GM21737 (cell line): ENCODE data around the gene ACADVL.

Experiments
- ATAC-seq: cut with Tn5 transposase; IDR thresholded peaks from one replicate; pipeline ENCODE4 v1.9.1; 2021; ENCODE audit warnings: mild to moderate bottlenecking, moderate library complexity; ENCODE audit not compliant: unreplicated experiment

The ACADVL gene

DNA sequence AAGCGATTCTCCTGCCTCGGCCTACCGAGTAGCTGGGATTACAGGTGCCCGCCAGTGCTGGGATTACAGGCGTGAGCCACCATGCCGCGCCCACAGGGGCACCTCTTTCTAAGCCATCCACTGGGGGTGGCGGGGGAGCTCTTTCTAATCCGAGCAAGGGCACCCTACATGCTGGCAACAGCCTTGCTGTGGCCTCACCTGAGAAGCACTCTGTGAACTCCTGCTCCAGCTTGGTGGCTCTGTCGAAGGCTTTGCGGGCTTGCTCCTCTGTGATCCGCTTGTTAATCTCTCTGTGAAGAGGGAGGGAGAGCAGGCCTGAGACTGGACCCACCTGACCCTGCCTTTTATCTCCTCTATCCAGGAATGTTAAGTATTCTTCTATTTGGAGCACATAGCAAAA lies 28.7 kb upstream of the ACADVL start:
- ATAC-seq: no peak

DNA sequence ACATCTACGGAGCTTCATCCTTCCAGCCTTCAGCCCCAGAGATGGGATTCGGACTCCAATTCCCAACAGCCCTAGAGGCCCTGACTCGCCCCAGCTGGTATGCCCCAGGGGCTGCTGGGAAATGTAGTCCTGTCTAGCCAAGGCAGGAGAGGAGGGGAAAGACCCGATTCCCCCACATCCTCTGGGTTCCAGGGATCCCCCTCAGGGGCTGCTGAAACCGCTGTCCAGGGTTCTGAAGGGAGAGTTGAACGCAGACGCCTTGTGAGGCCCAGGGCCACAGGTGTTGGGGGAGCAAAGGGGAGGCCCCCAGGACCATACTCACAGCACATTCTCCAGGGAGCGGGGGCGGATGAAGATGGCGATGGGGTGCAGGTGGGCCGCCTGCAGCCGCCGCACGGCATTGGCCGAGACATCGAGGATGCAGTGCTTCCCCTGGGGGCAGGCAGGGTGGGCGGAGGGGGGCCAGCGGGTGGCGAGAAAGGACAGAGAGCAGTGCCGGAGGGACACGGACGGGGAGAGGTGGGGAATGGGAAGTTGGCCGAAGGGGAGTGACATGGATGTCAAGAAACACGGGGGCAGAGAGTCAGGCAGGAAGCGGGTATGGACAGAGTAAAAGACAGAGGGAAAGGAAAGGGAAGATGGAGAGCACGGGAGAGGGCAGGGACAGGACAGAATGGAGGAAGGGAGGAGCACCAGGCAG lies 28.0 kb upstream of the ACADVL start:
- no peak for ATAC-seq

DNA sequence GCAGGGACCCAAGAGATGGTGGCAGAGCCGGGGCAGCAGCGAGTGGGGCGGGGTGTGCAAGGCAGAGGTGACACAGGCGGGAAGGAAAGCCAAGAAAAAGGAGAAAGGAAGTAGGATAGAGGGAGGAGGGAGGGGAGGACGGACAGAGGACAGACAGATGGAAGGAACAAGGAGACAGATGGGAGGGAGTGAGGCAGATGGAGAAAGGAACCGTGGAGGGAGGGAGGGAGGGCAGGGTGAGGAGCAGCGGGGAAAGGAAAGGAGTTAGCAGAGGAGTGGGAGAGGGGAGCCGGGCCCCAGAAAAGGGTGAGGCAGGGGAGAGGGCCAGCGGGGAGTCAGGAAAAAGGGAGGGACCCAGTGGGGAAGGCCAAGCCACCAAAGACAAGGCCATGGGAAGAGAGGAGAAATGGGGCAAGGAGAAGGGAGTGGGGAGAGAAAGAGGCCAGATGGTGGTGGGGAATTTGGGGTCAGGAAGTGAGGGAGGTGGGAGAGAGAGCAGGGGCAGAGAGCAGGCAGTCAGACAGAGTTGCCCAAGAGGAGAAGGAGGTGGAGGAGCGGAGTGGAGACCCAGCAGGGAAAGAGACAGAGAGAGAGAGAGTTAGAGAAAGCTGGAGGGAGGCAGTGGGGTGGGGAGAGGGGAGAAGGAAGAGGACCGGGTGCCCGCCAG lies 27.3 kb upstream of the ACADVL start:
- no peak for ATAC-seq

DNA sequence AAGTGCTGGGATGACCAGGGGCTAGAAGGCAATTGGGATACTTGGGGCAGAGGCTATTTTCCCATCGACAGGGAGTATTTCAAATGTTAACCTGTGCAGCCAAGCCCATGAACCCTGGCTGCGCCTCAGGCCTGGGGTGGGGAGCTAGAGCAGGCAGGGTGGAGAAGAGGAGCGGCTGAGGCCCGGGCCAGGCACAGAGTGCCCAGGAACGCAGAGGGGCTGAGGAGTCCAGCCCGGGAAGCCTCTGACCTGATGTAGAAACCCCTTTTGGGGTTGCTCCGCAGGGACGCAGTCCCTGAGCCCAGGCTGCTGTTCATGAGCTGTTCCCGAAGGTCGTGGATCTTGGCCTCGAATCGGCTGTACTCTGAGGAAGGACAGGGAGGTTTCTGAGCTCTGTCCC lies 23.8 kb upstream of the ACADVL start:
- ATAC-seq: no peak

DNA sequence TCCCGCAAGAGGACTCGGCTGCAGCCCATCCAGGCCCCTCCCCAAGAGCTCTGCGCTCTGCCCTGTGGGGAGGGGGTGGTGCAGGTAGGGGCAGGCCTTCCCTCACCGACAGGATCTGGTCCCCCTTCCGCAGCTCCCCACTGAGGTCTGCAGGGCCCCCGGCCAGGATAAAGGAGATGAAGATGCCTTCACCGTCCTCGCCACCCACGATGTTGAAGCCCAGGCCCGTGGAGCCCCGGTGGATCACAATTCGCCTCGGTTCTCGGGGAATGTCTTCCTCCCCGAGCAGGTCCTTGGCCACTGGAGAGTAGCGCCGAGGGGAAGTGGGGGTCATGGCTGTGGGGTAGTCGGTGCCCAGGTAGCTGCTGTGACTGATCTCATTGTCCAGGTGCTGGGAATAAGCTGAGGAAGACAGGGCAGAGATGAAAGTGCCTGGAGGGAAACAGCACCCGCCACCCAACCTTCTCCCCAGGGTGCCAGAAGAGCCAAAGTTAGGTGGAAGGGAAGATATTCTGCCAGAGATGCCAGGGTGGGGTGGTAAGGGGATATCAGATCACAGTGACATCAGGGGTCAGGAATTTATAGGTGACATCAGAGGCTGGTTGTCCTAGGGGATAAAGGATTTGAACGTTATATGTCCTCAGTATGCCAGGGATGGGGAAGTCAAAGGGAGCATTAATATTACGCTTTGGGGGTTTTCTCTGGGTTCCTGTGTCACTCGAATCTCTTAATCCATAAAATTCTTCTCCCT lies 22.9 kb upstream of the ACADVL start:
- ATAC-seq: no peak

DNA sequence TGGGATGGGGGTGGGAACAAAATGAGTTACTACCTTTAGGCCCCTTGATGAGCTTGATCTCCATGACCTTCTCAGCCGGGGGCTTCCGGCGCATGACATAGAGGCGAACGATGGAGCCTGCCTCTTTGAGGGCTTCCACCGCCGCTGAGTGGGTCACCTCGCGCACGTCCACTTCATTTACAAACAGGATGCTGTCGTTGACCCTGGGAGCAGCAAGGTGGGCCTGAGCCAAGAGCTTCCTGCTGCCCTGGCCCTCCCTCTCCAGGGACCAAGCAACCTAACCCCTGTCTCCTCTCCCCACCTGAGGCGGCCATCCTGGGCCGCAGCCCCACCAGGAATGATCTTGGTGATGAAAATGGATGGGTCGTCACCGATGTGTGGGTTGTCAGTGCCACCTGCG lies 16.3 kb upstream of the ACADVL start:
- no peak for ATAC-seq

DNA sequence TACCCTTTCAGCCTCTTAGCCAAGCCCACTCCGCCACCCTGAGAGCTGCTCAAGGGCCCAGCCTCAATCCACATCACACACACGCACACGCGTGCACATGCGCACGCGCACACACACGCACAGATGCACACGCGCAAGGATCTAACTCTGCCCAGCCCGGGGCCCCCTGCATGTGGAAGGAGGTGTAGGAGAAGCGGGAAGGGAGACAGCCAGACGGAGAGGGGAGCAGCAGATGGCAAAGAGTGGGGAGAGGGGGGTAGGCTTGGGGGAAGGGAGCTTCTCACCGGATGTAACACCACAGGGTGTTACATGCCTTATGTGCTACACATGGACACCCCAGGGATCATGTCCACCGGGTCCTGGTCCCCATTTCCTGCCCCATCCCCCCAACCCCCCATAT lies 15.4 kb upstream of the ACADVL start:
- no peak for ATAC-seq

DNA sequence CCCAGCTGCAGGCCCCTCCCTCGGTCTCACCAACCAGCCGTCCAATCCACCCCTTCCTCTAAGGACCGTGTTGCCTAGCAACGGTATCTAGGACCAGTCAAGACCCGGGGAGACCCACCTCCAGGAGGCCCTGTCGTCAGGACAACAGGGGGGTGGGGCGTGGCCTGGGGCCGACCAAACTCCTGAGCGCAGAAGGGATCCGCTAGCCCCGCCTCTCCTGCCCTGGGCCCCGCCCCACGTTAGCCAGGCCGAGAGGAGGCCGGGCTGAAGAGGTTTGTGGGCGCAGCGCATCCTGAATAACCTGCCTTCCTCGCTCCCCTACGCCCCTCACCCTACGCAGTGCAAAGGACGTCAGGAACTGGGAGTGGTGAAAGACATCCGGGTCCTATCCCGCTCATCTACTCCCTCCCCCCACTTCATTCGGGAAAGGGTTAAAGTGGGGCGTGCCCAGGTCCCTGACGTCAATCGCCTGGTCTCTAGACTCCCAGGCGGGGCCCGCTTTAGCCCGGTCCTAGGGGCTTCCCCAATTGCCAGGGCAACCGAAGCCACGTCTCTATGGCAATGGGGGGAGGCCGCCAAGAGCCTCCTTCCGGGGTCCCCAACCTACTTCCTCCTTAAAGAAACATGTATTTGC lies 14.8 kb upstream of the ACADVL start:
- peak; percentile 76 for ATAC-seq

DNA sequence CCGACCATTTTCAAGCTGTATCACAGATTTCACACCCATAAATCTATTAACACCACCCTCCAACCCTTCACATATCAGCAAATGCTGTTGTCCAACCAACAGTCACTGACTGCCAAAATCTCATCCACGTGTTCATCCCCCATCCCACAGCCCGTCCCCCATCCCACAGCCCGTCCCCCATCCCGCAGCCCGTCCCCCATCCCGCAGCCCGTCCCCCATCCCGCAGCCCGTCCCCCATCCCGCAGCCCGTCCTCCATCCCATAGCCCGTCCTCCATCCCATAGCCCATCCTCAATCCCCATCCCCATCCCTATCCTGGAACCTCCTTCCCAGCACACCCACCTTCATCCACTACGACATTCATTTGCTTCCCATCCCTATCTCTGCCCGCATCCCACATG lies 14.2 kb upstream of the ACADVL start:
- no peak for ATAC-seq

DNA sequence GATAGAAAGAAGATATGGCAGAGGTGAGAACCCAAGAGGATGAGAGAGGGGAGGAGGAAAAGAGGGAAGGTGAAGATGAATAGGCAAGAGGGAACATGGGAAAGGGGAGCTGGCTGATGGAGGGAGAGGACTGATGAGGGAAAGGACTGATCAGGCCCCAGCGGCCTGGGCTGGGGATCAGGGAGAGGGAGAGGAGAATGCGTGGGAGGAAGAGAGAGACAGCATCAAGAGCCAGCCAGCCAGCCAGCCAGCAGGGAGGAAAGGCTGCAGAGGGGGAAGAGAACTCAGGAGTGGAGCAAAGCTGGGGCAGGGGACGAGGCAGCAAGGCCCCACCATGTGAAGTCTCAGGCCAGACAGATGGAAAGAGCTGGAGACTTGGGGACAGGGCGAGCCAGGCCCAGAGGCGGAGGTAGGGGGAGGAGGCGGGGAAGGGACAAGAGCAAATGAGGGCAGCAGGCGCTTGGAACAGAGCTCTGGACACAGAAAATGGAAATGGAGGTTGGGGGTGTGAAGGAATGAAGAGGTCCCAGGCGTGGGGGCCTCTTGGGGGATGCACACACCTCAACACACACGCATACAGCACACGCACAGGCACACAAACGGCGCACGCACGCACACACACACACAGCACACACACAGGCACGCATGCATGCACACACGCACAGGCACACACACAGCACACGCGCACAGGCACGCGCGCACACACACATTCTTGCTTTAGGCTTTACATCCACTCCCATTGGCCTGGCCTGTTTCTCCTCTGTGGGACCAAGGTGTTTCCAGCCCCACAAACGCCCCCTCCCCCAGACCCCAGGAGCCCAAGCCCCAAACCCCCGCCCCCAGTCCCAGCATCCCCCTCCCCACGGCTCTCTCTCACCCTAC lies 12.4 kb upstream of the ACADVL start:
- ATAC-seq: no peak

DNA sequence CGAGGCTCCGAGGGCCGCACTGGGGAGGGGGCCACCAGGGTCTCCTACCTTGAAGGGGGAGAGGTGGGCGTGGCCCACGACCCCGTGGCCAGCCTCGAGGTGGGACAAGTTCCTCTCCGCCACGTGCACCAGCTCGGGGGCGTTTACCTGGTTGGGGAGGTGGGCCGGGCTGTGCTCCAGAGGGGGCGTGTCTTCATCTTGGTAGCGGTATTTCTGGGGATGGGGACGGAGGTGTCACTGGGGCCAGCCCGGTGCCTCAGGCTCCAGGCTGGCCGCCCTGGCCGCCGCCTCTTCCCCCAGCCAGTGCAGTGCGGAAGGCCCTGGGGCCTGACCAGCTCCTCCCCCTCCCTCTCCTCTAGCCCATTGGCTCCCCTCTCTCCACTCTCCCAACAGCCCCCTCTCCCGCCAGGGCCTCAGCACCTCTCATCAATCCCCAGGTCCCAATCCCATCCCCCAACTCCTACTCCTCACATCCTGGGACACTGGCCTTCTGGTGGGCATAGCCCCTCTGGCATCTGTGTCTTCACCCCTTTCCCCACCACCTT lies 11.6 kb upstream of the ACADVL start:
- ATAC-seq: no peak

DNA sequence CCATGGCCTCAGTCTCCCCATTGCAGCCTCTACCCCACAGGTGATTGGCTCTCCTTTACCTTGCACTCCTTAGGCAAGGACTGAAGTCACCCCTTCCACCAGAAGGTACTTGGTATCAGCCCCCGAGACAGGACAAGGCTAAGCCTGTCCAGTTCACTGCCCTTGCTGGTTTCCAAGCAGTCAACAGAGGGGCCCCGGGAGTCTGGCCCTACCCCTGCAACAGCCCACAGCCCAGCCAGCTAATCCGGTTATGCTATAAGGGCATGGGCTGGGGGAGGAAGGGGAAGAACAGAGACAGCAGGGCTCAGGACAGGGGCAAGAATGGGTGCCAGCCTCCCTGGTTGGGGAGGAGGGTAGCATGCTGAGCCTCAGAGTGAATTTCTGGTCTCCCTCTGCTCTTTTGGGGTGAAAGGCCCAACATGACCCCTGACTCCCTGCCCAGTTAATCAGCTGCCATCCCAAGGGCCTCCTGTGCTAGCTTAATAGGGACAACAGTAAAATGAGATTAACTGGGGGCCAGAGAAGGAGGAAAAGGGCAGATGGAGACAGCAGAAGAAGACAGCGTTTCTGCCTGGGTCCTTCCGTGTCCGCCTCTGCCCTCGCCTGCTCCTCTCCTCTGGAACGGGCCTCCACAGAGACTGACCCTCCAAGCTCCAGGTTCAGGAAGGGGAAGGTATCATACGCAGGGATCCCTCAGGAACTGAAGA lies 10.8 kb upstream of the ACADVL start:
- no peak for ATAC-seq

DNA sequence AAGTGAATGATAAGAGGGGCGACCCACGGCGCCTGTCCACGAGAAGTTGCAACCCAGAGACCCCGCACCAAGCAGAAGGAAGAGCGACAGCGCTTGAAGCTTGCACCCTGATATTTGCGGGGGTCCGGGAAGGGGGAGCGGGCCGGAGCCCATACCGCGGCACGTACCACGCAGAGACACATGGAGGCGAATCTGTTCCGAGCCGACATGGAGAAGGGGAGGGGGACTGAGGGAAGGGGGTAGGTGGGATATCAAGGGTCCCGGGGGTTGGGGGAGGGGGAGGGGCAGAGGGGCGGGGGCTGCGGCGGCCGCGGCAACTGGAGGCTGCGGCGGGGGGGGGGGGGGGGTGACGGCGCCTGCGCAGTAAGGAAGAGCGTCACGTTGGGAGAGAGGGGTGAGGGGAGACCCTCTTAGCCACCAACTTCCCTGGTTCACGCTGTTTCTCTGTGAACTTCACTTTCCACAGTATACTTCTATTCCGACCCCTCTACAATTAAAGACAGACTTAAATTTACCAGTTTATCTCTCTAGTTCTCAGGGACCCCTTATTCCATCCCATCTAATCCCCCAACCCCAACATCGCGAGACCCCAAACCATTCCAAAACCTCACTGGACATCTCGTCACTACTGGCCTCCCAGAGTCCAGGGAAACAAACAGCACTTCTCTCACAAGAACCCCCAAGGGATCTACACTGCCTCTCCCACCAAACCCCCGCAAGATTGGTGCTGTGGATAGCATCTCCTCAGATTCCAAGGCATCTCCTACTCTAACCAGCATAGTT lies 8.1 kb upstream of the ACADVL start:
- no peak for ATAC-seq

DNA sequence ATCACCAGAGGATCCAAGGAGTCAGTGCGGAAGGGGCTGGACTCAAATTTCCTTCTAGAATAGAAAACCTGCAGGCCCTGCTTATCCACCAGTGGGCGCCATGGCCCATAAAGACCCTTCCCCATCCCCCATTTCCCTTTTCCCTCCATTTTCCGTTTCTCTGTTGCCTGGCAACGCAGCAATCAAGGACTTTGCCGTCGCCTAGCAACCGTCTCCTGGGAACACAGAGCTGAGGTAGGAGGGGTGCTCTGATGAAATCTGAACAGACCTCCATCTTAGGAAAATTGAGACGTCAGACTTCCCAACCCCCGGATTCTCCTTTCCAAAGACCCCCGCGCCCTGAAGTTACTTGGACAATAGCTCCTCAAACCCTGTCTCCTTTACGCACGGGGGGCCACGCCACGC lies 5.8 kb upstream of the ACADVL start:
- ATAC-seq: no peak

DNA sequence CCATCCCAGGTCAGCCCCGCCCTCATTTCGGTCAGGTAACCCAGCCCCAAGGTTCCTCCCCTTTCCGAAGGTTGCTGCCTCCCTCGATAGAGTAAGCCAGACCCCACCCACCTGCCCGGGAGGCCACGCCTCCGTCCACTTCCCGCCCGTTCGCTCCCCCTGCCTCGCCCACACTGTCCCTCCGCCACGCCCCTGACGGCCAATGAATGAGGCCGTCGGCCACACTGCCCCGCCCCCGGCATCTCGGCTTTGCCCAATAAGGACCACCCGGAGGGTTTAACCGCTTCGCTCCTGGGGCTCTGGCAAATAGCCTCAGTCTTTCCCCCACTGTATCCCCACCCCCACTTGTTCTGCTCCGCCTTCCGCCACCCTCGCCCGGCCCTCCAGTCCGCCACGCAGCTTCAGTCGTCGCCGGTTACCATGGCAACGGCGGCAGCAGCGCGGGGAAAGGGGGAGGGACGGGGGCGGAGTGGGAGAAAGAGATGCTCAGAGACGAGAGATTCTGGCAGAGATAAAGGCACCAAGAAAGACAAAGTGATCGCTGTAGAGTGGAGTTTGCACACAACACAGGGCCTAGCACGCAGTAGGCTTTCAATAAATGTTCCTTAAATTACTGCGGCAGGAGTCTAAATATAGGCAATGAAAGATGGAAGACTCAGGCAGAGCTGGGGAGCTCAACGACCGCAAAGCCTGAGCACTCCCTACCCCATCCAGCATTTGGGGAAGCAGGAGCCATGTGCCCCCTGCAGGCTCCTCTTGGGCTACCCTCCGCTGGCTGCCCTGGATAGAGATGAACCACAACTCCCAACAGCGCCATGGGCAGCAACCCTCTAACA lies 5.2 kb upstream of the ACADVL start:
- peak; percentile 63 for ATAC-seq

DNA sequence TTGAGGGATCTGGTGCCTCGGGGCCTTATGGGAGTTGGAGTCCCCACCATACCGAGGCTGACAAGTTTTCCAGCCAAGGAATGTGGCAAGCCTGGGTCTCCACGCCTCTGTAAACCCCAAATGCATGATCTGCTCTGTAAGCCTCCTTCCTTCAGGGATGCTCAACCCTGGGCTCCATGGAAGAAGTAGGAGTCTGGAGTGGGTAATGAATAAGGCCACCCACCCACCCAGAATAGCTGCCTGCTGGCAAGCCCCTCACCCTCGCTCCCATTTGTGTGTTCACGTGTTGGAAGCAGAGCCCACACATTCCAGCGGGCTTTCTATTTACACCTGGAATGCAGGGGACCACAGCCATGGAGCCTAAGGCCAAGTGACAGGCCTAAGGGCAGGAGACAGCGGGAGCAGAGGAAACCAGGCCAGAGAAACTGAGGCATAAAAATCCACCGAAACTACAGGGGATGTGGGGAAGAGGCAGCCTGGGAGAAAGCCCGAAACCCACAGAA lies 4.6 kb upstream of the ACADVL start:
- no peak for ATAC-seq

DNA sequence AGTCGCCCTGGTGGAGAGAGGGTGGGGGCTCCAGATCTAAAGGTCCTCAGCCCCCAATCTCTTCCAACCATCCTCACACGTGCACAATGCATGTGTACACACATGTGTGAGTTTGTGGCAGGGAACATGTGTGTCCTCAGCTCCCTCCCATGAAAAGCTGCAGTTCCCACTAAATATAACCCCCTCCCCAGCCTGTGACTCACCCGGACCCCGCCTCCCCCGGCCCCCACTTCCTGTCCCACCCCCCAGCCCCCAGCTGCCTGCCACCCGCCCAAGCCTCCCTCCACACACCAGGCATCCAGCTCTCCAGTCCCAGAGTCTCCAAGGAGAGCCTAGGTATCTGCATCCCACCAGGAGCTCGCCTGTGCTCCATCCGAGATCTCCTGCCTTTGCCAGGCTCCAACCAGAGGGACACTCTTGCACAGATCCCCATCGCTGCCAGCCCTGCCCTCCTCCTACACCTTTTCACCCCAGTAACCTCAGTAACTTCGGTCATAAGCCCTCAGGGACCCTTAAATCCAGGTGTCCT lies 4.0 kb upstream of the ACADVL start:
- ATAC-seq: no peak
